Stomach (tissue), 9 donors: ENCODE measurements around the gene METRNL. TPM values are rescaled to one million over a fixed set of nuclear protein-coding genes. Genes with fewer than 3 reads are reported as not detected.
"Not testable (repeated sequence)": the region's sequence is repeated elsewhere in the genome, so short reads cannot be mapped to it uniquely, and the experiment has no call there.

ENCODE experiments used
- DNase-seq, 2 donors: peaks; one replicate each; pipeline versions ENCODE4 v3.0.0 to v3.0.0-alpha.2; 2013 to 2019
- H3K27ac ChIP-seq, 5 donors: fragments of 200-600 bp in 4 of 5; sonication (generic) in 4 of 5; one replicate each; pipeline ENCODE4 v1.5.1; 2013 to 2019; ENCODE audit warnings: mild to moderate bottlenecking in 1 of 5, moderate library complexity in 1 of 5
- H3K27me3 ChIP-seq, 3 donors: fragments of 200-600 bp; sonication (generic); one replicate each; pipeline ENCODE4 v1.5.1; 2017 to 2019; ENCODE audit warnings: mixed run types in 1 of 3
- H3K36me3 ChIP-seq, 4 donors: fragments of 200-600 bp; sonication (generic); 1 replicate in 3 of 4; 2 replicates in 1 of 4; pipeline ENCODE4 v1.5.1; 2016 to 2019
- H3K4me1 ChIP-seq, 4 donors: fragments of 200-600 bp; sonication (generic); one replicate each; pipeline ENCODE4 v1.5.1; 2016 to 2019
- H3K4me3 ChIP-seq, 4 donors: fragments of 200-600 bp; sonication (generic) in 3 of 4; one replicate each; pipeline ENCODE4 v1.5.1; 2016 to 2019; ENCODE audit warnings: mild to moderate bottlenecking in 1 of 4
- H3K9me3 ChIP-seq, 4 donors: fragments of 200-600 bp; sonication (generic); one replicate each; pipeline ENCODE4 v1.5.1; 2016 to 2019
- EP300 ChIP-seq: sonication (generic); formaldehyde crosslinking; IDR thresholded peaks from one replicate; pipeline ENCODE4 v1.6.1; 2017; ENCODE audit warnings: antibody characterized with exemption
- POLR2A ChIP-seq, 4 donors: fragments of 450-650 bp; IDR thresholded peaks; one replicate each; pipeline ENCODE4 v1.6.1; 2016; ENCODE audit warnings: antibody characterized with exemption in 4 of 4, control low read depth in 2 of 4, mild to moderate bottlenecking in 1 of 4, moderate library complexity in 1 of 4
- POLR2AphosphoS5 ChIP-seq, 3 donors: sonication (generic); formaldehyde crosslinking; IDR thresholded peaks; one replicate each; pipeline ENCODE4 v1.6.1; 2016; ENCODE audit warnings: antibody characterized with exemption in 3 of 3
- WGBS, 5 donors: extraction: QIAGEN DNeasy Blood & Tissue Kit in 3 of 5; methylation state at CpG; one replicate each; pipeline versions ENCODE4 v1.1.5 to v1.1.7; 2013 to 2018; 5-methylcytosine and 5-hydroxymethylcytosine counted together
- intact Hi-C: fragments of 100-400 bp; cut with DNase I; formaldehyde crosslinking; loops from one replicate; pipeline ENCODE4 v1.15.1; 2023; ENCODE audit warnings: low total_unique reads
- polyA plus RNA-seq, 3 donors: library from polyadenylated mRNA; stranded (reverse); fragments of 200-250 nt; gene quantifications; one replicate each; pipeline ENCODE4 v1.2.3, GENCODE V29; 2013
- total RNA-seq, 5 donors: library from RNA; depleted of rRNA; stranded (reverse); fragments of >200 nt; gene quantifications; one replicate each; pipeline versions ENCODE4 v1.1.0 to v1.2.3, GENCODE V29; 2014 to 2016
- TF ChIP-seq, protein P1 (sequence below), 7 experiments: fragments of 450-650 bp in 4 of 7; fragments of 200-600 bp in 3 of 7; sonication (generic) in 3 of 7; IDR thresholded peaks; one replicate each; pipeline ENCODE4 v1.5.1; 2016 to 2019; ENCODE audit warnings: antibody characterized with exemption in 7 of 7, control low read depth in 2 of 7, mild to moderate bottlenecking in 1 of 7
- donor health status: healthy with polysubstance abuse.
- donor health status: Bipolar disorder and iron deficiency.
- donor health status: healthy.

The METRNL gene
- total and polyA plus RNA-seq, 8 donors = 25.7 to 452 (median 42.5) TPM

DNA sequence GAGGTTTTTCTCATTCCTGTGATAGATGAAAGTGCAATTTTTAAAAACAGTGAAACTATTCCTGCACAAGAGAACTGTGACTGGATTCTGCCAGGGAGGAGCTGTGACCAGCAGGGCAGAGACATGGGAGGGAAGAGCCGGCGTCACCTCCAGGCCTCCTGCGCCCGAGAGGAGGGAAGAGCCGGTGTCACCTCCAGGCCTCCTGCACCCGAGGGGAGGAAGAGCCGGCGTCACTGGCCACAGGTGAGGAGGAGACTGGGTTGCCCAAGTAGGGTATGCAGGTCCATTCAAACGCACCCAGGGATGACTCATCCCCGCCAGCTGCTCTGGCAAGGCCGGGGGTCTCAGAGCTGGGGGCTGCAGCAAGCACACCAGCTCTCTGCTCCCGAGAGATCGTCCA lies 56.7 kb downstream of the METRNL start:
- DNase-seq = no peak
- Histone ChIP-seq H3K27ac (no peak overlapping the region), H3K9me3 (no peaks in the 10 kb centered on the region), H3K4me3 (no peak overlapping the region), H3K36me3 (no peaks in the 10 kb centered on the region), H3K4me1 (no peaks in the 10 kb centered on the region), H3K27me3 (peaks cover 0 to 19% (median 4%) of the 10 kb centered on the region in 3 donors)
- WGBS, 5 donors = 78 to 93% (median 82%) methylated on average over 13 of the region's 13 CpGs
- intact Hi-C loops = no loop called here
- TF ChIP-seq EP300 (no peak), POLR2AphosphoS5 (IDR thresholded peaks at IDR 0.05) (no peak), POLR2A (IDR thresholded peaks at IDR 0.05) (no peak)
- TF ChIP-seq, protein P1, sequence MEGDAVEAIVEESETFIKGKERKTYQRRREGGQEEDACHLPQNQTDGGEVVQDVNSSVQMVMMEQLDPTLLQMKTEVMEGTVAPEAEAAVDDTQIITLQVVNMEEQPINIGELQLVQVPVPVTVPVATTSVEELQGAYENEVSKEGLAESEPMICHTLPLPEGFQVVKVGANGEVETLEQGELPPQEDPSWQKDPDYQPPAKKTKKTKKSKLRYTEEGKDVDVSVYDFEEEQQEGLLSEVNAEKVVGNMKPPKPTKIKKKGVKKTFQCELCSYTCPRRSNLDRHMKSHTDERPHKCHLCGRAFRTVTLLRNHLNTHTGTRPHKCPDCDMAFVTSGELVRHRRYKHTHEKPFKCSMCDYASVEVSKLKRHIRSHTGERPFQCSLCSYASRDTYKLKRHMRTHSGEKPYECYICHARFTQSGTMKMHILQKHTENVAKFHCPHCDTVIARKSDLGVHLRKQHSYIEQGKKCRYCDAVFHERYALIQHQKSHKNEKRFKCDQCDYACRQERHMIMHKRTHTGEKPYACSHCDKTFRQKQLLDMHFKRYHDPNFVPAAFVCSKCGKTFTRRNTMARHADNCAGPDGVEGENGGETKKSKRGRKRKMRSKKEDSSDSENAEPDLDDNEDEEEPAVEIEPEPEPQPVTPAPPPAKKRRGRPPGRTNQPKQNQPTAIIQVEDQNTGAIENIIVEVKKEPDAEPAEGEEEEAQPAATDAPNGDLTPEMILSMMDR (IDR thresholded peaks at IDR 0.05) = no peak

DNA sequence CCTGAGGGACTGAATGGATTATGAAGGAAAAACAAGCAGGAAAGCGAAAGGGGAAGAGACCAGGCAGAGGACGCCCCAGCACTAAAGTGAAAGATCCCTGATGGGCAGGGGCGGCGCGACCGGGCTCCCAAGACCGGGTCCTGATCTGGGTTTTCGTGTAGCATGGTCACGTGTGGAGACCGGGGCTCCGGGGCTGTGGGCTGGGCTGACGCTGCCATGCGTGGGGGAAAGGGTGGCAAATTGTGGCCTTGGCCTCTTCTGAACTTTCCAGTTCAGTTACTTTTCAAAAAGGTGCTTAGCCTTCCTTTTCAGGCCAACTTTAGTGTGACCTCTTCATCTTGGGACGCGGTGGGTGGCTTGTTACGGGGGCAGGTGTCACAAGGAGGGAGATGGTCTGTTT lies 57.5 kb downstream of the METRNL start:
- Histone ChIP-seq H3K27me3 (peaks cover 0 to 19% (median 4%) of the 10 kb centered on the region in 3 donors), H3K36me3 (no peaks in the 10 kb centered on the region), H3K4me1 (no peaks in the 10 kb centered on the region), H3K9me3 (no peaks in the 10 kb centered on the region), H3K4me3 (no peak overlapping the region), H3K27ac (no peak overlapping the region)
- TF ChIP-seq EP300 (no peak), POLR2AphosphoS5 (IDR thresholded peaks at IDR 0.05) (no peak), POLR2A (IDR thresholded peaks at IDR 0.05) (no peak)
- TF ChIP-seq, protein P1 (IDR thresholded peaks at IDR 0.05) = no peak
- DNase-seq = no peak
- 83 to 90% (median 88%) methylated on average over 16 of the region's 16 CpGs for WGBS, 5 donors
- intact Hi-C loops = no loop called here

- Histone ChIP-seq H3K27ac (no peak overlapping the region), H3K4me1 (no peaks in the 10 kb centered on the region), H3K4me3 (no peak overlapping the region), H3K36me3 (no peaks in the 10 kb centered on the region), H3K9me3 (no peaks in the 10 kb centered on the region), H3K27me3 (peaks cover 0 to 19% (median 4%) of the 10 kb centered on the region in 3 donors)
- TF ChIP-seq POLR2A (IDR thresholded peaks at IDR 0.05) = no peak
- TF ChIP-seq, protein P1 (IDR thresholded peaks at IDR 0.05) = no peak
- TF ChIP-seq POLR2AphosphoS5 (IDR thresholded peaks at IDR 0.05) = no peak
- no peak for TF ChIP-seq EP300
- DNase-seq = no peak
- intact Hi-C loops = no loop called here
- WGBS, 5 donors = 81 to 90% (median 86%) methylated on average over 4 to 9 of the region's 9 CpGs
These were observed 58.1 kb downstream of the METRNL start for GRCh38 chr17:83137523-83137922.

DNA sequence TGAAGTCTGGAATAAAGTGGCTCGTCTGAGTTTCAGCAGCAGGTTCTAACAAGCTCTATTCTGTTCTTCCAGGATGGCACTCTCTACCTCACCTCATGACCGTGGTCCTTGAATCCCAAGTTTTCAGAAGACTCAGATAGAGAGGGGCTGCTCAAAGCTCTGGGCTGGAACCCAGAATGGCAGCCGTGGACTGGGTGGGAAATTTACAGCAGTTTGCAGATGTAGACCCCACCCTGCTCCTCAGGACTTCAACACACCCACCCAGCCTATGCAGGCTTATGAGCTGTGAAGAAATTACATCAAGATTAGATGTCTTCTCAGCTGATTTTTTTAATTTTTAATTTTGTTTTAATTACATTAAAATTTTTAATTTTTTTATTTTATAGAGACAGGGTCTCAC lies 59.4 kb downstream of the METRNL start:
- H3K4me1 ChIP-seq = no peaks in the 10 kb centered on the region
- peaks cover 0 to 19% (median 4%) of the 10 kb centered on the region in 3 donors for H3K27me3 ChIP-seq
- H3K27ac ChIP-seq = no peak overlapping the region
- intact Hi-C loops = no loop called here
- H3K9me3 ChIP-seq = peaks cover 0 to 6% (median 0%) of the 10 kb centered on the region in 4 donors
- WGBS, 5 donors = 74 to 86% (median 84%) methylated on average over 3 of the region's 3 CpGs
- H3K4me3 ChIP-seq = no peak overlapping the region
- H3K36me3 ChIP-seq = no peaks in the 10 kb centered on the region
- DNase-seq = no peak
- TF ChIP-seq POLR2A (IDR thresholded peaks at IDR 0.05) (no peak), EP300 (no peak), POLR2AphosphoS5 (IDR thresholded peaks at IDR 0.05) (no peak)
- TF ChIP-seq, protein P1 (IDR thresholded peaks at IDR 0.05) = no peak

DNA sequence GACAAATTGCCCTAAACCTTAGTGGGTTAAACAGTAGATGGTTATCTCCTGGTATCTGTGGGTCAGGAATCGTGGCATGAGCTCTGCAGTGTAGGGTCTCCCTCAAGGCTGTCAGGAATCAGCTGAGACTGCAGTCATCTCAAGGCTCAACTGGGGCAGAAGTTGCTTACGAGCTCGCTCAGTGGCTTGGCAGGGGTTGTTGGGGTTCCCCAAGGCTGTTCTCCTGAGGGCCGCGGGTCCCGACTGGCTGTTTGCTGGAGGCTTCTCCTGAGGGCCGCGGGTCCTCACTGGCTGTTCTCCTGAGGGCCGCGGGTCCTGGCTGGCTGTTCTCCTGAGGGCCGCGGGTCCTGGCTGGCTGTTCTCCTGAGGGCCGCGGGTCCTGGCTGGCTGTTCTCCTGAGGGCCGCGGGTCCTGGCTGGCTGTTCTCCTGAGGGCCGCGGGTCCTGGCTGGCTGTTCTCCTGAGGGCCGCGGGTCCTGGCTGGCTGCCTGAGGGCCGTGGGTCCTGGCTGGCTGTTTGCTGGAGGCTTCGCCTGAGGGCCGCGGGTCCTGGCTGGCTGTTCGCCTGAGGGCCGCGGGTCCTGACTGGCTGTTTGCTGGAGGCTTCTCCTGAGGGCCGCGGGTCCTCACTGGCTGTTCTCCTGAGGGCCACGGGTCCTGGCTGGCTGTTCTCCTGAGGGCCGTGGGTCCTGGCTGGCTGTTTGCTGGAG lies 60.3 kb downstream of the METRNL start:
- H3K36me3 ChIP-seq, H3K9me3 ChIP-seq, DNase-seq, intact Hi-C loops, H3K4me1 ChIP-seq, H3K4me3 ChIP-seq, H3K27ac ChIP-seq: not testable (repeated sequence)
- H3K27me3 ChIP-seq = peaks cover 0 to 19% (median 4%) of the 10 kb centered on the region in 3 donors
- 89 to 91% (median 89%) methylated on average over 15 to 25 of the region's 31 CpGs for WGBS, 5 donors

- DNase-seq, H3K4me1 ChIP-seq, intact Hi-C loops, H3K36me3 ChIP-seq, H3K4me3 ChIP-seq, H3K27ac ChIP-seq, H3K9me3 ChIP-seq: not testable (repeated sequence)
- peaks cover 0 to 22% (median 4%) of the 10 kb centered on the region in 3 donors for H3K27me3 ChIP-seq
- 89 to 97% (median 90%) methylated on average over 8 to 13 of the region's 13 CpGs for WGBS, 5 donors
These were observed 60.8 kb downstream of the METRNL start for GRCh38 chr17:83140249-83140566.
